ENCODE data around the gene SHH.

The SHH gene

DNA sequence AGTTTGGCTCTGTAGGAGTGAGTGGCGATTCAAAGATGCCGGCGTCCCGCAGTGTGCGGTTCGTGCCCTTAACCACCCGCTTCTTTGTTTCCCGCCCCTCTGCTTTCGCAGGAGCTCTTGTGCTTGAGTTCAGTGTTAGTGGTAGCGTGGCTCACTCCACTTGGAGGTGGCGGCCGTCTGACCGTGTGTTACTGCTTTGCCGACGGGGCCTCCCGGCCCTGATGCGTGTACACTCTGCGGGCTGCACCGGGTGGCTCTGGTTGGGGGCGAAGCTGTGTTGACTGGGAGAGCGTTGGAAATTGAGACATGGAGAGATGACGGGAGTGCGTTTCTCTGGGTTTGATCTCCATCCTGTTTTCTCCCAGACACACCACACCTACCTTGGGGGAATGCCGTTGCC lies 31.4 kb downstream of the SHH start:
- no peaks in the 10 kb centered on the region for H3K9me3 ChIP-seq (ENCODE audit: insufficient read depth, low read depth, low read length)
- H3K36me3 ChIP-seq (ENCODE audit: insufficient read depth, low read length): peaks cover 81% of the 10 kb centered on the region; the same call in 1 of the 2 replicates
- no peaks in the 10 kb centered on the region for H3K27me3 ChIP-seq (ENCODE audit: insufficient read depth, low read length, poor library complexity, severe bottlenecking)
- H2AFZ ChIP-seq (ENCODE audit: low read length): no peak overlapping the region
- H3K79me2 ChIP-seq (ENCODE audit: insufficient read depth, low read length): no peaks in the 10 kb centered on the region
- no peak overlapping the region for H3K4me3 ChIP-seq (ENCODE audit: low read length, poor library complexity, severe bottlenecking)
- TF ChIP-seq EZH2phosphoT487 (IDR thresholded peaks at IDR 0.05; ENCODE audit: borderline replicate concordance) (no peak), CTCF (conservative IDR thresholded peaks at IDR 0.05; ENCODE audit: low read length) (no peak)
- H3K9ac ChIP-seq (ENCODE audit: low read depth, low read length, poor library complexity, severe bottlenecking): no peak overlapping the region
- no peaks in the 10 kb centered on the region for H4K20me1 ChIP-seq (ENCODE audit: insufficient read depth, low read length, poor library complexity, severe bottlenecking)
- no peak overlapping the region for H3K4me2 ChIP-seq (ENCODE audit: low read depth, low read length, poor library complexity, severe bottlenecking)
- H3K9me2 ChIP-seq (replicated peaks; ENCODE audit: low read depth, low read length): no peaks in the 10 kb centered on the region
- no peaks in the 10 kb centered on the region for H3K4me1 ChIP-seq (ENCODE audit: insufficient read depth, low read length, poor library complexity, severe bottlenecking)
- no peaks in the 10 kb centered on the region for H3F3A ChIP-seq (ENCODE audit: low read depth)

GRCh38 chr7:155778349-155778748 lies 33.9 kb downstream of the SHH start:
- H3K4me3 ChIP-seq (ENCODE audit: low read length, poor library complexity, severe bottlenecking): no peak overlapping the region
- TF ChIP-seq EZH2phosphoT487 (IDR thresholded peaks at IDR 0.05; ENCODE audit: borderline replicate concordance): no peak
- no peak for TF ChIP-seq CTCF (conservative IDR thresholded peaks at IDR 0.05; ENCODE audit: low read length)
- H3K79me2 ChIP-seq (ENCODE audit: insufficient read depth, low read length): no peaks in the 10 kb centered on the region
- H3K9me3 ChIP-seq (ENCODE audit: insufficient read depth, low read depth, low read length): no peaks in the 10 kb centered on the region
- H4K20me1 ChIP-seq (ENCODE audit: insufficient read depth, low read length, poor library complexity, severe bottlenecking): no peaks in the 10 kb centered on the region
- H3K27me3 ChIP-seq (ENCODE audit: insufficient read depth, low read length, poor library complexity, severe bottlenecking): no peaks in the 10 kb centered on the region
- no peaks in the 10 kb centered on the region for H3K9me2 ChIP-seq (replicated peaks; ENCODE audit: low read depth, low read length)
- no peaks in the 10 kb centered on the region for H3F3A ChIP-seq (ENCODE audit: low read depth)
- no peak overlapping the region for H3K4me2 ChIP-seq (ENCODE audit: low read depth, low read length, poor library complexity, severe bottlenecking)
- H3K9ac ChIP-seq (ENCODE audit: low read depth, low read length, poor library complexity, severe bottlenecking): no peak overlapping the region
- H2AFZ ChIP-seq (ENCODE audit: low read length): no peak overlapping the region
- H3K36me3 ChIP-seq (ENCODE audit: insufficient read depth, low read length): peaks cover 95% of the 10 kb centered on the region; the same call in 1 of the 2 replicates
- no peaks in the 10 kb centered on the region for H3K4me1 ChIP-seq (ENCODE audit: insufficient read depth, low read length, poor library complexity, severe bottlenecking)

GRCh38 chr7:155776606-155777005 lies 35.7 kb downstream of the SHH start:
- Histone ChIP-seq H3K4me1 (ENCODE audit: insufficient read depth, low read length, poor library complexity, severe bottlenecking) (no peaks in the 10 kb centered on the region), H3K27me3 (ENCODE audit: insufficient read depth, low read length, poor library complexity, severe bottlenecking) (no peaks in the 10 kb centered on the region), H2AFZ (ENCODE audit: low read length) (no peak overlapping the region), H3K9ac (ENCODE audit: low read depth, low read length, poor library complexity, severe bottlenecking) (no peak overlapping the region), H3F3A (ENCODE audit: low read depth) (no peaks in the 10 kb centered on the region), H3K36me3 (ENCODE audit: insufficient read depth, low read length) (peaks cover 89% of the 10 kb centered on the region; the same call in 1 of the 2 replicates), H4K20me1 (ENCODE audit: insufficient read depth, low read length, poor library complexity, severe bottlenecking) (no peaks in the 10 kb centered on the region), H3K9me3 (ENCODE audit: insufficient read depth, low read depth, low read length) (no peaks in the 10 kb centered on the region), H3K9me2 (replicated peaks; ENCODE audit: low read depth, low read length) (no peaks in the 10 kb centered on the region), H3K4me3 (ENCODE audit: low read length, poor library complexity, severe bottlenecking) (no peak overlapping the region), H3K79me2 (ENCODE audit: insufficient read depth, low read length) (no peaks in the 10 kb centered on the region; the same call in 1 of the 2 replicates), H3K4me2 (ENCODE audit: low read depth, low read length, poor library complexity, severe bottlenecking) (no peak overlapping the region)
- no peak for TF ChIP-seq EZH2phosphoT487 (IDR thresholded peaks at IDR 0.05; ENCODE audit: borderline replicate concordance)

- no peaks in the 10 kb centered on the region; the same call in 1 of the 2 replicates for H3K79me2 ChIP-seq (ENCODE audit: insufficient read depth, low read length)
- H2AFZ ChIP-seq (ENCODE audit: low read length): no peak overlapping the region
- H3K4me3 ChIP-seq (ENCODE audit: low read length, poor library complexity, severe bottlenecking): no peak overlapping the region
- peaks cover 88% of the 10 kb centered on the region; the same call in 1 of the 2 replicates for H3K36me3 ChIP-seq (ENCODE audit: insufficient read depth, low read length)
- H3K4me1 ChIP-seq (ENCODE audit: insufficient read depth, low read length, poor library complexity, severe bottlenecking): no peaks in the 10 kb centered on the region
- H3K9me3 ChIP-seq (ENCODE audit: insufficient read depth, low read depth, low read length): no peaks in the 10 kb centered on the region
- no peaks in the 10 kb centered on the region for H4K20me1 ChIP-seq (ENCODE audit: insufficient read depth, low read length, poor library complexity, severe bottlenecking)
- TF ChIP-seq EZH2phosphoT487 (IDR thresholded peaks at IDR 0.05; ENCODE audit: borderline replicate concordance) (no peak), CTCF (conservative IDR thresholded peaks at IDR 0.05; ENCODE audit: low read length) (no peak)
- no peaks in the 10 kb centered on the region for H3K9me2 ChIP-seq (replicated peaks; ENCODE audit: low read depth, low read length)
- no peak overlapping the region for H3K4me2 ChIP-seq (ENCODE audit: low read depth, low read length, poor library complexity, severe bottlenecking)
- no peak overlapping the region for H3K9ac ChIP-seq (ENCODE audit: low read depth, low read length, poor library complexity, severe bottlenecking)
- no peaks in the 10 kb centered on the region for H3K27me3 ChIP-seq (ENCODE audit: insufficient read depth, low read length, poor library complexity, severe bottlenecking)
- no peaks in the 10 kb centered on the region for H3F3A ChIP-seq (ENCODE audit: low read depth)
These were observed 36.6 kb downstream of the SHH start for GRCh38 chr7:155775691-155776090.

Data from Loucy (cell line).